GM21381 (cell line): ENCODE measurements around the gene NAGPA.
"Not testable (repeated sequence)": the region's sequence is repeated elsewhere in the genome, so short reads cannot be mapped to it uniquely, and the experiment has no call there.

Source experiments
- ATAC-seq: cut with Tn5 transposase; IDR thresholded peaks from one replicate; pipeline ENCODE4 v1.9.1; 2021; ENCODE audit warnings: mild to moderate bottlenecking, moderate library complexity; ENCODE audit not compliant: unreplicated experiment

NAGPA gene

GRCh38 chr16:5033256-5034166 is at the start of gene NAGPA:
Gene NAGPA, minus strand, starts transcription at chr16:5033935. Its CDS starts 21 bp downstream, at chr16:5033914.
- peak; percentile 91 for ATAC-seq

GRCh38 chr16:5080996-5081395 is 47.3 kb upstream of the NAGPA start:
- not testable (repeated sequence) for ATAC-seq

- not testable (repeated sequence) for ATAC-seq
These were observed 46.7 kb upstream of the NAGPA start for GRCh38 chr16:5080461-5080860.

GRCh38 chr16:5078626-5079025 is 44.9 kb upstream of the NAGPA start:
- no peak for ATAC-seq

GRCh38 chr16:5077304-5077703 is 43.6 kb upstream of the NAGPA start:
- ATAC-seq, result no peak

GRCh38 chr16:5075637-5076036 is 41.9 kb upstream of the NAGPA start:
- ATAC-seq, result no peak

GRCh38 chr16:5073771-5074170 is 40.0 kb upstream of the NAGPA start:
- ATAC-seq, result not testable (repeated sequence)

- no peak for ATAC-seq
These were observed 39.5 kb upstream of the NAGPA start for GRCh38 chr16:5073279-5073629.

- ATAC-seq, result no peak
These were observed 38.9 kb upstream of the NAGPA start for GRCh38 chr16:5072334-5073278.

- peak; percentile 86 for ATAC-seq
These were observed 38.1 kb upstream of the NAGPA start, which contains the start of gene ALG1 for GRCh38 chr16:5071681-5072333. Gene ALG1, plus strand, starts transcription at chr16:5071843. Its CDS starts 7 bp downstream, at chr16:5071850.

- ATAC-seq, result no peak
These were observed 37.6 kb upstream of the NAGPA start for GRCh38 chr16:5071341-5071680.

- ATAC-seq, result no peak
These were observed 36.9 kb upstream of the NAGPA start for GRCh38 chr16:5070431-5071186.

GRCh38 chr16:5069854-5070253 is 36.1 kb upstream of the NAGPA start:
- no peak for ATAC-seq

- no peak for ATAC-seq
These were observed 35.3 kb upstream of the NAGPA start for GRCh38 chr16:5069048-5069447.

GRCh38 chr16:5066511-5066910 is 32.8 kb upstream of the NAGPA start:
- no peak for ATAC-seq

GRCh38 chr16:5065813-5066212 is 32.1 kb upstream of the NAGPA start, which contains the start of gene C16orf89:
Gene C16orf89, minus strand, starts transcription at chr16:5065956. Its CDS starts 48 bp downstream, at chr16:5065908.
- ATAC-seq, result no peak

GRCh38 chr16:5065326-5065725 is 31.6 kb upstream of the NAGPA start:
- ATAC-seq, result no peak

- ATAC-seq, result no peak
These were observed 31.2 kb upstream of the NAGPA start for GRCh38 chr16:5064915-5065314.

GRCh38 chr16:5062790-5063765 is 29.3 kb upstream of the NAGPA start:
- no peak for ATAC-seq
